ENCODE results near the gene SH3TC1.
A peak's percentile ranks its signal among the peaks of the same experiment; 100 is the strongest.

SH3TC1 gene

DNA sequence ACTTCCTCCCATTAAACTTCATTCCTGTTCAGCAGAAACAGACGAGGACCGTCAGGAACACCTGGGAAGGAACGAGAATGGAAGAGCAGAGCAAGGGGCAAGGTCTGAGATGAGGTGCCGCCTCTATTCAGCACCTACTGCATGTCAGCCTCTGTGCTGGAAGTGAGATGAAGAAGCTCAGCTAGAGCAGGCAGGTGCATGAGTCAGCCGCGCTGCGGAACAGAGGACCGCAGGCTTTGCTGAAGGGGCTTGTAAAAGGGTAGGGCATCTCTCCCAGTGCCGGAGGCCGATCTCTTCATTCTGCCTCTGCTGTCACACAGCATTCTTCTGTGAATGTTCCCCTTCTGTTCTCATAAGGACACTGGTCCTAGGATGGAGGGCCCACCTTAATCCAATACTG, 34.4 kb upstream of the SH3TC1 start:
- Histone ChIP-seq H3K27ac (no peak overlapping the region), H3K4me1 (peaks cover 0 to 8% (median 3%) of the 10 kb centered on the region in 4 donors), H3K4me3 (no peak overlapping the region), H3K9me3 (peaks cover 0 to 15% (median 5%) of the 10 kb centered on the region in 3 donors), H3K36me3 (no peaks in the 10 kb centered on the region), H3K27me3 (no peaks in the 10 kb centered on the region)
- no peak for DNase-seq
- intact Hi-C loops (cut with DNase I; ENCODE audit: low total_unique reads): no loop called here
- TF ChIP-seq, protein P1, sequence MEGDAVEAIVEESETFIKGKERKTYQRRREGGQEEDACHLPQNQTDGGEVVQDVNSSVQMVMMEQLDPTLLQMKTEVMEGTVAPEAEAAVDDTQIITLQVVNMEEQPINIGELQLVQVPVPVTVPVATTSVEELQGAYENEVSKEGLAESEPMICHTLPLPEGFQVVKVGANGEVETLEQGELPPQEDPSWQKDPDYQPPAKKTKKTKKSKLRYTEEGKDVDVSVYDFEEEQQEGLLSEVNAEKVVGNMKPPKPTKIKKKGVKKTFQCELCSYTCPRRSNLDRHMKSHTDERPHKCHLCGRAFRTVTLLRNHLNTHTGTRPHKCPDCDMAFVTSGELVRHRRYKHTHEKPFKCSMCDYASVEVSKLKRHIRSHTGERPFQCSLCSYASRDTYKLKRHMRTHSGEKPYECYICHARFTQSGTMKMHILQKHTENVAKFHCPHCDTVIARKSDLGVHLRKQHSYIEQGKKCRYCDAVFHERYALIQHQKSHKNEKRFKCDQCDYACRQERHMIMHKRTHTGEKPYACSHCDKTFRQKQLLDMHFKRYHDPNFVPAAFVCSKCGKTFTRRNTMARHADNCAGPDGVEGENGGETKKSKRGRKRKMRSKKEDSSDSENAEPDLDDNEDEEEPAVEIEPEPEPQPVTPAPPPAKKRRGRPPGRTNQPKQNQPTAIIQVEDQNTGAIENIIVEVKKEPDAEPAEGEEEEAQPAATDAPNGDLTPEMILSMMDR (IDR thresholded peaks at IDR 0.05): no peak

DNA sequence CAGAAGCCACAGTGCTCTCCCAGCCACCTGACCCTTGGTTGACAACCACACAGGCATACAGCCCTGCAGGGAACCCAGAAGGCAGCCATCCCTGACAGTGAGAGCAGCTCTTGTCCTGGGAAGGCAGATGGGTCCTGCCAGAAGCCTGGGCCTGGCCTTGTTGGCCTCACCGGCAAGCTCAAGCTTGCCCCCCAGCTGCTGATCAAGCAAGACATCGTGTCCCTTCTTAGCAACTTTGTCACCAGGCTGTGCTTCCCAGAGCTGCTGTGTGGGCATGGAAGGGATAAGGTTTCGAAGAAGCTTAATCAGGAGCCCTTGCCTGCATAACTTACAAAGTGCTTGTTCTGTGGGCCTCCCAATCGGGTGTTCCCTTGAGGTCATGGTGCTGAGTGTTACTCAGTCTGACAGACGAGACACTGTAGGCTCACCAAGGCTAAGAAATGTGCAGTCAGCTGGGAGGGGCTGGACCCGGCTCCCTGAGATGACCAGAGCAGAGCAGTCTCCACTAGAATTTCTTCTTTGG, 33.7 kb upstream of the SH3TC1 start:
- no peak for DNase-seq
- no peaks in the 10 kb centered on the region for H3K36me3 ChIP-seq
- intact Hi-C loops (cut with DNase I; ENCODE audit: low total_unique reads): no loop called here
- no peaks in the 10 kb centered on the region for H3K27me3 ChIP-seq
- TF ChIP-seq, protein P1 (IDR thresholded peaks at IDR 0.05): no peak
- no peak overlapping the region for H3K27ac ChIP-seq
- peaks cover 0 to 15% (median 5%) of the 10 kb centered on the region in 3 donors for H3K9me3 ChIP-seq
- no peak overlapping the region for H3K4me3 ChIP-seq
- peaks cover 0 to under 1% (median 0%) of the 10 kb centered on the region in 4 donors for H3K4me1 ChIP-seq

DNA sequence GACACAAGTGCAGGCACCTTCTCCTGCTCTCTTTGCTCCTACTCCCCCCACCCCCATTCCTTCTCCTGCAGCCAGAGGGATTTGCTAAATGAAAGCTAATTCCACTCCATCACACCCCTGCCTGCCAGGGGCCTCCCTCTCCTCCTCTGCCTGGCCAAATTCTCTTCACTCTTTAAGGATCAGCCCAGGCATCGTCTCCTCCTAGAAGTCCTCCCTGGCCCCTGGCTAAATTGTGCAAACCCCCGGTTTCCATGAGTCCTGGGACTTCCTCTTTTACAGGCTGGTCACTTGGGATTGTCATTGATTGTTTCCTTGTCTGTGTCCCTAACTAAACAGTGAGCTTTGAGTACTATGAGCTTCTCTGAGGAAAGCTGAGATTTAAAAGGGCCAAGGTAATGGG, 31.8 kb upstream of the SH3TC1 start:
- no peak overlapping the region for H3K4me3 ChIP-seq
- H3K4me1 ChIP-seq: no peaks in the 10 kb centered on the region
- DNase-seq: no peak
- intact Hi-C loops (cut with DNase I; ENCODE audit: low total_unique reads): no loop called here
- peaks cover 0 to 6% of the 10 kb centered on the region in 2 donors for H3K27me3 ChIP-seq
- H3K36me3 ChIP-seq: no peaks in the 10 kb centered on the region
- H3K9me3 ChIP-seq: peaks cover 0 to 15% (median 5%) of the 10 kb centered on the region in 3 donors
- TF ChIP-seq, protein P1 (IDR thresholded peaks at IDR 0.05): no peak
- H3K27ac ChIP-seq: no peak overlapping the region

DNA sequence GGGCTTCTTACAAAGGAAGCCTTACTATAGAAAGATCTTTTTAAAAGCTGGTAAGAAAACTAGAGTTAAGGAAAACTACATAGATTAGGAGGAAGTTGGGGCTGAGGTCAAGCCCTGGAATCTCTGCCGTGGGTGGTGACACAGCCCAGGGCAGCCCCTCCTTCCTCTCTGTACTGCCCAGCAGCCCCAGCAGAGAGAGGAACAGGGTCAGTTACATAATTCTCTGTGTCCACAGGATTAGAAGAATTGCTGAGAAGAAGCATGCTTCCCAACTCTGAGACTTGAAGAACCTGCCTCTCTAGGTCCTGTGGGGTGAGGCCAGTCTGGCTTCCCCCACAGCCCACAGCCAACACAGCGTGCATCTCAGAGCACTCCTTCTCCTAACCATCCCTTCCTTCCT, 31.3 kb upstream of the SH3TC1 start:
- Histone ChIP-seq H3K9me3 (peaks cover 0 to 15% (median 5%) of the 10 kb centered on the region in 3 donors), H3K27me3 (peaks cover 0 to 11% of the 10 kb centered on the region in 2 donors), H3K4me1 (no peaks in the 10 kb centered on the region), H3K36me3 (no peaks in the 10 kb centered on the region), H3K27ac (no peak overlapping the region), H3K4me3 (no peak overlapping the region)
- peak in 1 of 2 donors; percentile 52 for DNase-seq
- intact Hi-C loops (cut with DNase I; ENCODE audit: low total_unique reads): no loop called here
- TF ChIP-seq, protein P1 (IDR thresholded peaks at IDR 0.05): no peak

DNA sequence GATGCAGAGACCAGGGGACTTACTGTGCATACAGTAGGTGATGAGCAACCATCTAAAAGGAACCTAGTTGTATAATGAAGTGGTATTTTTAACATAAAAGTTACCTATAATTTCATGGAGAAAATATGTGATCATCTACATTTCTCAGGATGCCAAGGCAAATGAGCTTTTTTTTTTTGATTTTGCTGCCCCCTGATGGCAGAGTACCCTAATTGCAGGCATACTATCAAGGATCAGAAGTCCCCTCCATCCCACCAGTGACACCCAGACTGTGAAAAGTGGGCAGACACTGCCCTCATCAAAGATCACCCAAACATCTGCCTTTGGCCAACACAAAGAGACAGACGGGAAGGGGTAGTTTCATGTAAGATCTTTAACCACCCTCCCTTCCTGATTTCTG, 30.9 kb upstream of the SH3TC1 start:
- intact Hi-C loops (cut with DNase I; ENCODE audit: low total_unique reads): no loop called here
- no peak overlapping the region for H3K4me3 ChIP-seq
- TF ChIP-seq, protein P1 (IDR thresholded peaks at IDR 0.05): no peak
- H3K27me3 ChIP-seq: peaks cover 0 to 11% of the 10 kb centered on the region in 2 donors
- no peak overlapping the region for H3K27ac ChIP-seq
- H3K4me1 ChIP-seq: no peaks in the 10 kb centered on the region
- DNase-seq: no peak
- H3K9me3 ChIP-seq: peaks cover 0 to 15% (median 5%) of the 10 kb centered on the region in 3 donors
- H3K36me3 ChIP-seq: no peaks in the 10 kb centered on the region

All from tibial artery (tissue), 4 donors.